ENCODE data around the gene ERN2. TPM values are rescaled to one million over a fixed set of nuclear protein-coding genes. Genes with fewer than 3 reads are reported as not detected.

The ERN2 gene
- total and polyA plus RNA-seq, 2 of the 4 experiments (the other 2 are of a cell fraction), result 0.39 to 0.54 TPM

GRCh38 chr16:23666571-23667354 lies 46.3 kb downstream of the ERN2 start:
- no peak for ATAC-seq (ENCODE audit: low read depth)

More at GRCh38 chr16:23666571-23667354, 46.3 kb downstream of the ERN2 start:
- H3K36me3 ChIP-seq (ENCODE audit: control insufficient read depth, insufficient read depth, low read length), result peaks cover 45% of the 10 kb centered on the region
- H2AK5ac ChIP-seq (ENCODE audit: low read depth, low read length), result no peak overlapping the region
- dilution Hi-C loops (cut with HindIII; ENCODE audit: low sequenced_read_pairs, unreplicated experiment), result no loop called here
- no peak overlapping the region for H2BK5ac ChIP-seq (ENCODE audit: low read depth, low read length, poor library complexity, severe bottlenecking)
- no peak overlapping the region for H3K4me3 ChIP-seq (ENCODE audit: insufficient read depth, low read depth, low read length)
- H3K14ac ChIP-seq (replicated peaks; ENCODE audit: low read depth, low read length), result no peak overlapping the region
- H3K4ac ChIP-seq (ENCODE audit: low read depth, low read length), result no peak overlapping the region
- H2AFZ ChIP-seq (replicated peaks; ENCODE audit: low read length, poor library complexity), result no peak overlapping the region
- no peak overlapping the region for H3K23ac ChIP-seq (ENCODE audit: low read depth, low read length)
- H3K56ac ChIP-seq (ENCODE audit: extremely low read depth, insufficient read depth, low read length), result no peak overlapping the region
- no peaks in the 10 kb centered on the region for H3K27me3 ChIP-seq (ENCODE audit: control insufficient read depth, insufficient read depth, low read length)
- no TSS peak for BruUV-seq (replicated peaks)
- H3K79me1 ChIP-seq (ENCODE audit: low read depth in 1 of 2, low read length in 2 of 2), result peaks cover 19 to 44% of the 10 kb centered on the region in 2 experiments
- H3K9ac ChIP-seq (ENCODE audit: low read depth, low read length), result no peak overlapping the region
- no peak overlapping the region for H2BK20ac ChIP-seq (ENCODE audit: low read depth, low read length)
- no peak overlapping the region for H2AK9ac ChIP-seq (replicated peaks; ENCODE audit: low read depth, low read length, poor library complexity)
- H4K91ac ChIP-seq (ENCODE audit: insufficient read depth, low read depth, low read length), result no peak overlapping the region
- no peak overlapping the region for H2BK15ac ChIP-seq (ENCODE audit: low read depth, low read length)
- H3K4me2 ChIP-seq (ENCODE audit: low read depth, low read length), result no peak overlapping the region
- no CpG with 5 or more reads among the region's 7 CpGs for WGBS, 2 experiments (ENCODE audit: extremely low coverage in 2 of 2, insufficient read length in 1 of 2)
- no peak overlapping the region for H4K5ac ChIP-seq (ENCODE audit: low read depth, low read length)
- H3K27ac ChIP-seq (ENCODE audit: insufficient read depth, low read length), result no peak overlapping the region
- in situ Hi-C loops (cut with MboI; ENCODE audit: low sequenced_read_pairs), result no loop called here
- no peak overlapping the region for H3K18ac ChIP-seq (ENCODE audit: low read depth, low read length)
- intact Hi-C loops (cut with micrococcal nuclease), result loop anchor here (10.0 kb wide), 1 partner anchor 838 kb away; no protein-coding TSS in a partner anchor
- no peaks in the 10 kb centered on the region for H3K9me3 ChIP-seq (ENCODE audit: control insufficient read depth, insufficient read depth, low read length)
- H3K4me1 ChIP-seq (ENCODE audit: control insufficient read depth, insufficient read depth, low read length), result peaks cover 29% of the 10 kb centered on the region
- DNase-seq, result no peak
- CTCF ChIA-PET, result no interaction called here
- no peak overlapping the region for H2BK120ac ChIP-seq (ENCODE audit: low read depth, low read length)
- peaks cover 17% of the 10 kb centered on the region; the same call in 1 of the 2 replicates for H4K20me1 ChIP-seq (ENCODE audit: insufficient read depth, low read length)
- POLR2A ChIA-PET (ENCODE audit: unreplicated experiment), result no interaction called here
- no peak for TF ChIP-seq MAZ (IDR thresholded peaks at IDR 0.05; ENCODE audit: borderline replicate concordance, low read depth, low read length)
- TF ChIP-seq MAFK (IDR thresholded peaks at IDR 0.05; ENCODE audit: low read depth, low read length), result no peak
- no peak for TF ChIP-seq CEBPB (IDR thresholded peaks at IDR 0.05; ENCODE audit: low read depth, low read length)
- TF ChIP-seq USF2 (IDR thresholded peaks at IDR 0.05; ENCODE audit: low read depth, low read length), result no peak
- no peak for TF ChIP-seq ELK1 (IDR thresholded peaks at IDR 0.05; ENCODE audit: borderline replicate concordance, low read depth, low read length)
- TF ChIP-seq RCOR1 (IDR thresholded peaks at IDR 0.05; ENCODE audit: insufficient replicate concordance, low read length), result no peak
- TF ChIP-seq SMC3 (IDR thresholded peaks at IDR 0.05; ENCODE audit: low read depth, low read length), result no peak
- no peak for TF ChIP-seq POLR2A (IDR thresholded peaks at IDR 0.05; ENCODE audit: low read depth, low read length)
- TF ChIP-seq MXI1 (IDR thresholded peaks at IDR 0.05; ENCODE audit: borderline replicate concordance, low read depth, low read length), result no peak
- TF ChIP-seq CHD1 (IDR thresholded peaks at IDR 0.05; ENCODE audit: low read depth, low read length), result no peak
- no peak for TF ChIP-seq FOS (IDR thresholded peaks at IDR 0.05; ENCODE audit: low read depth, low read length)
- H3K9me1 ChIP-seq (ENCODE audit: insufficient read depth, low read length), result peaks cover 29% of the 10 kb centered on the region
- H4K8ac ChIP-seq (ENCODE audit: low read depth in 2 of 2, low read length in 2 of 2), result no peak overlapping the region
